ENCODE results near the gene ENG. TPM values are rescaled to one million over a fixed set of nuclear protein-coding genes. Genes with fewer than 3 reads are reported as not detected.

Gene ENG
- total RNA-seq, 1 experiment from 2014 or later = 0.76 TPM

Small RNA genes within 50 kb of the gene (microRNA-seq; reads per million reads assigned to microRNA genes)
- not detected for gene MIR2861 (ENCODE audit: borderline number of aligned reads)
- not detected for gene MIR3960 (ENCODE audit: borderline number of aligned reads)
- gene MIR4672 (ENCODE audit: borderline number of aligned reads) = not detected

Other genes with a start within 250 kb of the ENG start
- gene STXBP1, start 242.4 kb downstream of the ENG start, total RNA-seq (2021; ENCODE audit: unreplicated experiment) = 40.6 TPM
- gene CFAP157, start 147.7 kb downstream of the ENG start, total RNA-seq (2021; ENCODE audit: unreplicated experiment) = 0.22 TPM
- 21.8 TPM for gene PTRH1, start 139.0 kb downstream of the ENG start, total RNA-seq (2021; ENCODE audit: unreplicated experiment)
- gene TTC16, start 138.6 kb downstream of the ENG start, total RNA-seq (2021; ENCODE audit: unreplicated experiment) = not detected
- gene TOR2A, start 119.4 kb downstream of the ENG start, total RNA-seq (2021; ENCODE audit: unreplicated experiment) = 12.0 TPM
- gene SH2D3C, start 76.0 kb downstream of the ENG start, total RNA-seq (2021; ENCODE audit: unreplicated experiment) = 1.3 TPM
- 102 TPM for gene CDK9, start 68.6 kb downstream of the ENG start, total RNA-seq (2021; ENCODE audit: unreplicated experiment)
- gene FPGS, start 51.8 kb downstream of the ENG start, total RNA-seq (2021; ENCODE audit: unreplicated experiment) = 70.6 TPM
- 61.1 TPM for gene AK1, start 23.0 kb upstream of the ENG start, total RNA-seq (2021; ENCODE audit: unreplicated experiment)
- gene ST6GALNAC6, start 44.9 kb upstream of the ENG start, total RNA-seq (2021; ENCODE audit: unreplicated experiment) = 24.5 TPM
- 49.4 TPM for gene ST6GALNAC4, start 62.4 kb upstream of the ENG start, total RNA-seq (2021; ENCODE audit: unreplicated experiment)
- 37.6 TPM for gene PIP5KL1, start 76.1 kb upstream of the ENG start, total RNA-seq (2021; ENCODE audit: unreplicated experiment)
- 54.6 TPM for gene DPM2, start 83.2 kb upstream of the ENG start, total RNA-seq (2021; ENCODE audit: unreplicated experiment)
- gene EEIG1, start 126.3 kb upstream of the ENG start, total RNA-seq (2021; ENCODE audit: unreplicated experiment) = 44.2 TPM
- 11.0 TPM for gene NAIF1, start 212.7 kb upstream of the ENG start, total RNA-seq (2021; ENCODE audit: unreplicated experiment)
- gene SLC25A25, start 213.6 kb upstream of the ENG start, total RNA-seq (2021; ENCODE audit: unreplicated experiment) = 15.3 TPM